ENCODE data around the gene CDK15.

DNA sequence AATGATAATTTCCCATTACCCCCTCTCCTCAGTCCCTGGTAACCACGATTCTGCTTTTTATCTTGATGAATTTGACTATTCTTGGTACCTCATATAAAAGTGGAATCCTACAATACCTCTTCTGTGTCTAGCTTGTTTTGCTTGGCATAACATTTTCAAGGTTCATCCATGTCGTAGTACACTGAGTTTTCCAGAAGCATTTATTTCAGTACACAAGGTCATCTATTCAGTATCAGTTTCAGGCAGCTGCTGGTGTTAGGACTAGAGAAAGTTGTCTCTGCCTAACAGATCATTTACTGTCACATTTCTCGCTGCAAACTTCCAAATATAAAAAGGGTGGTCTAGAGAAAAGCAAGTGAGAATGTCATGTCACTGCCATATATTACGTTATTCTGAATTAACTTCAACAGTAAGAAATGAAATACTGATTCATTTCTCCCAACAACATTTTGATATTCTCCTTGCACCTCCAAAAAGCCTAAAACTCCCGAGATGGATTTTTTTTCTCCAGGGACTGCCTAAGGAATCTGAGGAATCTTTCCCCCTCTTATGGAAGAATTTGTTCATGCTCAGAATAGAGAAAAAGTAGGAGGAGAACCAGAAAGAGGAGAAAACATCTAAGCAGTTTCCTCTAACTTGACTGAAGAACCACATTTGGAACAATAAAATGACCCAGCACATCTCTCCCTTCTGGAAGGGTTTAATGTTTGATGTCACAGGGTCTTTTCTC is 36.0 kb downstream of the CDK15 start:
- TF ChIP-seq SP1 (IDR thresholded peaks at IDR 0.05), result no peak
- TF ChIP-seq FOXK2 (IDR thresholded peaks at IDR 0.05), result no peak
- no peak for TF ChIP-seq BHLHE40 (IDR thresholded peaks at IDR 0.05; ENCODE audit: borderline replicate concordance)
- no peak for TF ChIP-seq SUZ12 (IDR thresholded peaks at IDR 0.05)
- TF ChIP-seq, protein P1, sequence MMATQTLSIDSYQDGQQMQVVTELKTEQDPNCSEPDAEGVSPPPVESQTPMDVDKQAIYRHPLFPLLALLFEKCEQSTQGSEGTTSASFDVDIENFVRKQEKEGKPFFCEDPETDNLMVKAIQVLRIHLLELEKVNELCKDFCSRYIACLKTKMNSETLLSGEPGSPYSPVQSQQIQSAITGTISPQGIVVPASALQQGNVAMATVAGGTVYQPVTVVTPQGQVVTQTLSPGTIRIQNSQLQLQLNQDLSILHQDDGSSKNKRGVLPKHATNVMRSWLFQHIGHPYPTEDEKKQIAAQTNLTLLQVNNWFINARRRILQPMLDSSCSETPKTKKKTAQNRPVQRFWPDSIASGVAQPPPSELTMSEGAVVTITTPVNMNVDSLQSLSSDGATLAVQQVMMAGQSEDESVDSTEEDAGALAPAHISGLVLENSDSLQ (IDR thresholded peaks at IDR 0.05), result no peak
- TF ChIP-seq CTBP1 (IDR thresholded peaks at IDR 0.05; ENCODE audit: borderline replicate concordance), result no peak
- TF ChIP-seq FOXA1 (IDR thresholded peaks at IDR 0.05), result no peak
